A673 (cell line): ENCODE results near the gene ZNF8.
A peak's percentile ranks its signal among the peaks of the same experiment; 100 is the strongest.

Experiments used
- CTCF ChIP-seq: fragments of 300-800, 200-600 bp; sonication (generic); conservative IDR thresholded peaks from 2 replicates; pipeline ENCODE4 v1.5.1; 2017; ENCODE audit warnings: low read depth, mild to moderate bottlenecking, antibody characterized with exemption, low read length, moderate library complexity, mixed read lengths
- EZH2 ChIP-seq: fragments of 200-600 bp; sonication (generic); IDR thresholded peaks from 2 replicates; pipeline ENCODE4 v1.6.1; 2017; ENCODE audit warnings: borderline replicate concordance, low read depth, mild to moderate bottlenecking, mixed read lengths, antibody characterized with exemption, low read length; ENCODE audit not compliant: poor library complexity, severe bottlenecking

GRCh38 chr19:58229255-58229639 lies 49.5 kb upstream of the ZNF8 start:
- TF ChIP-seq CTCF (peak; percentile 40), EZH2 (no peak)
